Panc1 (cell line): ENCODE measurements around the gene KRTAP3-3. TPM values are rescaled to one million over a fixed set of nuclear protein-coding genes. Genes with fewer than 3 reads are reported as not detected.

Source experiments
- ATAC-seq: fragments of 200-7000 bp; cut with Tn5 transposase; 2 replicates; pipeline ENCODE4 v1.9.1; 2020; ENCODE audit warnings: mild to moderate bottlenecking, moderate library complexity
- BruUV-seq: library from RNA; stranded (reverse); fragments of 400-500 nt; replicated peaks from 2 replicates; lab custom pipeline; 2021; lab: Mats Ljungman, UMichigan
- CTCF ChIA-PET: fragments of 300-600 bp; sonication (Branson Sonifier 250); formaldehyde crosslinking; loops from one replicate; lab custom pipeline; 2022; ENCODE audit warnings: antibody characterized with exemption; lab: Charles Lee
- POLR2A ChIA-PET: fragments of 300-600 bp; sonication (Branson Sonifier 250); formaldehyde crosslinking; loops from one replicate; lab custom pipeline; 2022; ENCODE audit warnings: antibody characterized with exemption; lab: Charles Lee
- DNase-seq: peaks from one replicate; pipeline ENCODE4 v3.0.0-alpha.2; 2010; ENCODE audit warnings: low read depth, low spot score
- H3K27ac ChIP-seq: 2 replicates; pipeline ENCODE4 v1.5.1; 2011; ENCODE audit warnings: mild to moderate bottlenecking, low read length, inconsistent platforms
- H3K27me3 ChIP-seq: fragments of 200-500 bp; sonication (Bioruptor generic); 2 replicates; pipeline ENCODE4 v1.6.0; 2014; ENCODE audit warnings: low read length, inconsistent platforms; ENCODE audit not compliant: control insufficient read depth, insufficient read depth
- H3K36me3 ChIP-seq: fragments of 200-500 bp; sonication (Bioruptor generic); 2 replicates; pipeline ENCODE4 v1.5.1; 2014; ENCODE audit warnings: inconsistent platforms, mild to moderate bottlenecking, low read length, moderate library complexity; ENCODE audit not compliant: control insufficient read depth, insufficient read depth
- H3K4me1 ChIP-seq: 2 replicates; pipeline ENCODE4 v1.5.1; 2011; ENCODE audit warnings: inconsistent platforms, mild to moderate bottlenecking, low read length, moderate library complexity; ENCODE audit not compliant: control insufficient read depth, insufficient read depth
- H3K4me3 ChIP-seq, 2 experiments: 2 replicates each; pipeline ENCODE4 v1.5.1; 2011 to 2012; ENCODE audit warnings: low read depth in 2 of 2, low read length in 2 of 2, mild to moderate bottlenecking in 2 of 2, inconsistent platforms in 1 of 2, moderate library complexity in 1 of 2
- H3K9me3 ChIP-seq: fragments of 200-500 bp; sonication (Bioruptor generic); 2 replicates; pipeline ENCODE4 v1.5.1; 2014; ENCODE audit warnings: low read depth, mild to moderate bottlenecking, inconsistent platforms, low read length, moderate library complexity; ENCODE audit not compliant: control insufficient read depth, insufficient read depth
- POLR2AphosphoS5 ChIP-seq: IDR thresholded peaks from 2 replicates; pipeline ENCODE4 v1.6.1; 2012; ENCODE audit warnings: mild to moderate bottlenecking, low read depth, low read length, moderate library complexity
- SIN3A ChIP-seq: IDR thresholded peaks from 2 replicates; pipeline ENCODE4 v1.6.1; 2012; ENCODE audit warnings: low read depth, mild to moderate bottlenecking, low read length, moderate library complexity, borderline replicate concordance; ENCODE audit not compliant: insufficient read depth
- TCF7L2 ChIP-seq: IDR thresholded peaks from 2 replicates; pipeline ENCODE4 v1.6.1; 2011; ENCODE audit warnings: mild to moderate bottlenecking, low read depth, low read length, inconsistent platforms
- in situ Hi-C: cut with HindIII; loops from 2 replicates; pipeline ENCODE4 v1.10.0; 2016; ENCODE audit warnings: low sequenced_read_pairs, low pct_unique_long_range_greater_than_20kb
- intact Hi-C: fragments of 100-400 bp; cut with micrococcal nuclease; formaldehyde crosslinking; loops from one replicate; pipeline ENCODE4 v1.10.0; 2022; ENCODE audit not compliant: unreplicated experiment
- total RNA-seq: library from RNA; stranded (reverse); gene quantifications from one replicate; pipeline ENCODE4 v1.2.1, GENCODE V29; 2021; ENCODE audit not compliant: unreplicated experiment
- TF ChIP-seq, protein P1 (sequence below), 2 experiments: IDR thresholded peaks; 2 replicates each; pipeline ENCODE4 v1.6.1; 2011 to 2012; ENCODE audit warnings: low read depth in 2 of 2, control low read depth in 1 of 2, low read length in 1 of 2, mild to moderate bottlenecking in 1 of 2, moderate library complexity in 1 of 2; ENCODE audit not compliant: insufficient read depth in 1 of 2
- TF ChIP-seq, protein P2 (sequence below): fragments of 450-650 bp; IDR thresholded peaks from 2 replicates; pipeline ENCODE4 v1.5.1; 2017; ENCODE audit warnings: mild to moderate bottlenecking

The KRTAP3-3 gene
- total RNA-seq, 1 experiment from 2014 or later = not detected

DNA sequence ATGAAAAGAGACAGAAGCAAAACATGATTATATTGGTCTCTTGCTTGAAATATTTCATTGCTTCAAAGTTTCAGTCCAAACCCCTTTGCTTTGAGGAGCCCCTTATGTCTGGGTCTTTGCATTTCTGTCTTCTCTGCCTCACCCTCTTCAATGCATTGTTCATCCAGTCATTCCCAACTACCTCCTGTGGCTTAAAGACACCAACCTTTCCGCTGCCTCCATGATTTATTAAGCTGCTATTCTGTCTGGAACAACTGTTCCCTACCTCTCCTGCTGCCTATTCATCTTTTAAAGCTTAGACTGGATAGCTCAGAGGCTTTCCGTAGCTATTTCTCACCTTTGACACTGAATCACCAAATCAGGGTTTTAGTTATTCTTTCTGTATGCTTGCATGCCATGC, 3.4 kb upstream of the KRTAP3-3 start:
- TF ChIP-seq, protein P1, sequence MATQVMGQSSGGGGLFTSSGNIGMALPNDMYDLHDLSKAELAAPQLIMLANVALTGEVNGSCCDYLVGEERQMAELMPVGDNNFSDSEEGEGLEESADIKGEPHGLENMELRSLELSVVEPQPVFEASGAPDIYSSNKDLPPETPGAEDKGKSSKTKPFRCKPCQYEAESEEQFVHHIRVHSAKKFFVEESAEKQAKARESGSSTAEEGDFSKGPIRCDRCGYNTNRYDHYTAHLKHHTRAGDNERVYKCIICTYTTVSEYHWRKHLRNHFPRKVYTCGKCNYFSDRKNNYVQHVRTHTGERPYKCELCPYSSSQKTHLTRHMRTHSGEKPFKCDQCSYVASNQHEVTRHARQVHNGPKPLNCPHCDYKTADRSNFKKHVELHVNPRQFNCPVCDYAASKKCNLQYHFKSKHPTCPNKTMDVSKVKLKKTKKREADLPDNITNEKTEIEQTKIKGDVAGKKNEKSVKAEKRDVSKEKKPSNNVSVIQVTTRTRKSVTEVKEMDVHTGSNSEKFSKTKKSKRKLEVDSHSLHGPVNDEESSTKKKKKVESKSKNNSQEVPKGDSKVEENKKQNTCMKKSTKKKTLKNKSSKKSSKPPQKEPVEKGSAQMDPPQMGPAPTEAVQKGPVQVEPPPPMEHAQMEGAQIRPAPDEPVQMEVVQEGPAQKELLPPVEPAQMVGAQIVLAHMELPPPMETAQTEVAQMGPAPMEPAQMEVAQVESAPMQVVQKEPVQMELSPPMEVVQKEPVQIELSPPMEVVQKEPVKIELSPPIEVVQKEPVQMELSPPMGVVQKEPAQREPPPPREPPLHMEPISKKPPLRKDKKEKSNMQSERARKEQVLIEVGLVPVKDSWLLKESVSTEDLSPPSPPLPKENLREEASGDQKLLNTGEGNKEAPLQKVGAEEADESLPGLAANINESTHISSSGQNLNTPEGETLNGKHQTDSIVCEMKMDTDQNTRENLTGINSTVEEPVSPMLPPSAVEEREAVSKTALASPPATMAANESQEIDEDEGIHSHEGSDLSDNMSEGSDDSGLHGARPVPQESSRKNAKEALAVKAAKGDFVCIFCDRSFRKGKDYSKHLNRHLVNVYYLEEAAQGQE (IDR thresholded peaks at IDR 0.05; ENCODE audit: insufficient read depth in 1 of 2, low read depth in 2 of 2, low read length in 1 of 2) = no peak
- TF ChIP-seq SIN3A = no peak
- no peak for TF ChIP-seq POLR2AphosphoS5
- TF ChIP-seq, protein P2, sequence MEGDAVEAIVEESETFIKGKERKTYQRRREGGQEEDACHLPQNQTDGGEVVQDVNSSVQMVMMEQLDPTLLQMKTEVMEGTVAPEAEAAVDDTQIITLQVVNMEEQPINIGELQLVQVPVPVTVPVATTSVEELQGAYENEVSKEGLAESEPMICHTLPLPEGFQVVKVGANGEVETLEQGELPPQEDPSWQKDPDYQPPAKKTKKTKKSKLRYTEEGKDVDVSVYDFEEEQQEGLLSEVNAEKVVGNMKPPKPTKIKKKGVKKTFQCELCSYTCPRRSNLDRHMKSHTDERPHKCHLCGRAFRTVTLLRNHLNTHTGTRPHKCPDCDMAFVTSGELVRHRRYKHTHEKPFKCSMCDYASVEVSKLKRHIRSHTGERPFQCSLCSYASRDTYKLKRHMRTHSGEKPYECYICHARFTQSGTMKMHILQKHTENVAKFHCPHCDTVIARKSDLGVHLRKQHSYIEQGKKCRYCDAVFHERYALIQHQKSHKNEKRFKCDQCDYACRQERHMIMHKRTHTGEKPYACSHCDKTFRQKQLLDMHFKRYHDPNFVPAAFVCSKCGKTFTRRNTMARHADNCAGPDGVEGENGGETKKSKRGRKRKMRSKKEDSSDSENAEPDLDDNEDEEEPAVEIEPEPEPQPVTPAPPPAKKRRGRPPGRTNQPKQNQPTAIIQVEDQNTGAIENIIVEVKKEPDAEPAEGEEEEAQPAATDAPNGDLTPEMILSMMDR = no peak
- no peak for TF ChIP-seq TCF7L2
- ChIA-PET POLR2A (no interaction called here), CTCF (interaction anchor here (0.6 kb wide), 1 partner anchor 149 kb away, joined by 12 read pairs; no protein-coding TSS in a partner anchor)
- Histone ChIP-seq H3K36me3 (no peaks in the 10 kb centered on the region), H3K4me3 (no peak overlapping the region), H3K9me3 (no peaks in the 10 kb centered on the region), H3K27ac (no peak overlapping the region), H3K27me3 (peaks cover 22% of the 10 kb centered on the region), H3K4me1 (no peaks in the 10 kb centered on the region)
- DNase-seq = no peak
- in situ Hi-C loops (no loop called here), intact Hi-C loops (no loop called here)
- BruUV-seq = no TSS peak
- no peak for ATAC-seq

DNA sequence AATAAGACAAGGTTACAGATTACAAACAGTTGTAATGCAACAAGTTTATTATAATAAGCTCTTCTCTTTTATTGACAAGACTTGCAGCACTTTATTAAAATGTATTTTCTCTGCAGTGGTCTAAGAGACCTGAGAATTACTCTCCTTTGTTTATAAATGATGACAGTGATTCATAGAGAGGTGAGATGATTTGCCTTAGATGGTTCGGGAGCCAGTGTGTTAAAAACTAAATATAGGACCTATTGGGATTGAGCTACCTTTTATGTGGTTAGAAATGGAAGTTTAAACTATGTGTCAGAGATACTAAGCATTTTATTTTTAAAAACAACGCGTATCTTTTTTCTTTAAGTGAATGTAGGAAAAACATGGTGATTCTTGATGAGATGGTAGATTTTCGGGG, 2.9 kb upstream of the KRTAP3-3 start:
- no peak for ATAC-seq

More for the DNA sequence above, 2.9 kb upstream of the KRTAP3-3 start:
- intact Hi-C loops (no loop called here), in situ Hi-C loops (no loop called here)
- Histone ChIP-seq H3K4me1 (no peaks in the 10 kb centered on the region), H3K36me3 (no peaks in the 10 kb centered on the region), H3K9me3 (no peaks in the 10 kb centered on the region), H3K27ac (no peak overlapping the region), H3K27me3 (peaks cover 21% of the 10 kb centered on the region), H3K4me3 (no peak overlapping the region)
- BruUV-seq = no TSS peak
- ChIA-PET CTCF (interaction anchor here (0.6 kb wide), 1 partner anchor 149 kb away, joined by 12 read pairs; no protein-coding TSS in a partner anchor), POLR2A (no interaction called here)
- no peak for TF ChIP-seq POLR2AphosphoS5
- TF ChIP-seq SIN3A = no peak
- TF ChIP-seq, protein P1 (IDR thresholded peaks at IDR 0.05; ENCODE audit: insufficient read depth in 1 of 2, low read depth in 2 of 2, low read length in 1 of 2) = no peak
- TF ChIP-seq, protein P2 = no peak
- TF ChIP-seq TCF7L2 = no peak
- DNase-seq = no peak
